HG03354 (cell line): ENCODE measurements around the gene FSCN2.
"Not testable (repeated sequence)": the region's sequence is repeated elsewhere in the genome, so short reads cannot be mapped to it uniquely, and the experiment has no call there.

Source experiments
- ATAC-seq: cut with Tn5 transposase; IDR thresholded peaks from one replicate; pipeline ENCODE4 v1.9.1; 2021; ENCODE audit warnings: mild to moderate bottlenecking; ENCODE audit not compliant: unreplicated experiment, poor library complexity, severe bottlenecking

Gene FSCN2

GRCh38 chr17:81570964-81571363, 42.8 kb downstream of the FSCN2 start:
- no peak for ATAC-seq

DNA sequence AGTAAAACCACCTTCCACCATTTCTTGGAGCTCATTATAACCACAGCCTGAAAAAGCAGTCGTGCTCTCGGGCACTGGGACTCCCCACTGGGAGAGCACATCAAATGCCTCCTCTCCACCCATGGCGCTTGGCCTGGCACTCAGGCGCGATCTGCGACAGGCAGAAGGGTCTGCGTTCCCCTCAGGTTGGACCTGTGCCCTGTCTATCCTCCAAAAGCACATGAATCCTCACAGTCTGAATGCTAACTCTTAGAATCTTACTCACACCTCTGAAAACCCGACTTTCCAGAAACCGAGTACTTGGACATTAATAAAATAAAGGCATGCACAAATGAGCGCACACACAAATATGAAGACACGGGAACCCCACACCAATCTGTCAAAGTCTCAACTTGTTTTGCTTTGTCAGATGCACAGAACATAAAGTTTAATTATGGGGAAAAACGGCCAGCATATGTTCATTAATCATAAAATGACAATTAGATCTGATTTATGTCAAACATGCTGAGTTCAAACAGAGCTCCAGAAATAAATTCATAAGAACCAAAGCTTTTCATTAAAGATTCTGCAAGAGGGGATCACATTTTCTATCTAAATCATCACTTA, 44.5 kb downstream of the FSCN2 start:
- ATAC-seq = no peak

DNA sequence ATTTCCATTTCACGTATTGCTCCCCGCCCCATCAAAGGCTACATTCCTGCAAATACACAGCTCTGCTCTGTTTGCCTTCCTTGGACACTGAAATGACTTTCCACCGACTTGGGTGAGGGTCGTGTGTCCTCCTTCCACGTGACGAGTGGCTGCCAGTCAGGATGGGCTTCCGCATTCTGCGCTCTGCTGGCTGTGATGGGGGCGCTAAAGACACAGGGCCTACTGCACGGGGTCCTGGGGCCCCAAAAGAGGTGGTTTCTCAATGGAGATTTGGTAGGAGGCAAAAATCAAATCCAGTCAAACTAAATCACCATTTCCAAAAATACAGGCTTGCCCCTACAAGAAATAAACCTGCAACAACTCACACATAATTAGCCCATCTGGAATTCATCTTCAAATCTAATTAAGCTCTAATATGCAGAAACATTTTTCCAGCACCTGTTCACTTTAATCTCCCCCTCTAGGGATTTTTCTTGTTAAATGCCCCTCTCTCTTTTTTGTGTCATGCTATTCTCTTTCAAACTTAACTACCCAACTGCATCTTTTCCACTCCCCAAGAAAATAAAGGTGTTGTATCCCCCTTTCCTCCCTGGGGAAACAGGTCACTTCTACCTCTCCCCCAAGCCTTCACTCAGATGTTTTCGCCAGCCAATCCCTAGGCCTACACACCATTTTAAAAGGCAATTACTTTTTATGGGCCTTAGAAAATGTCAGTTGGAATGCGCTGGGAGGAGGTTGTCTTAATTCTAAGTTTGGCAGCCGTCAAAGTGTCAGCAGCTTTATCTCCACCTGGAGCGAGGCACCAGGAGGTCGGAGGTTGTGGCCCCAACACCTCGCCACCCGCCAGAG, 45.8 kb downstream of the FSCN2 start:
- no peak for ATAC-seq

DNA sequence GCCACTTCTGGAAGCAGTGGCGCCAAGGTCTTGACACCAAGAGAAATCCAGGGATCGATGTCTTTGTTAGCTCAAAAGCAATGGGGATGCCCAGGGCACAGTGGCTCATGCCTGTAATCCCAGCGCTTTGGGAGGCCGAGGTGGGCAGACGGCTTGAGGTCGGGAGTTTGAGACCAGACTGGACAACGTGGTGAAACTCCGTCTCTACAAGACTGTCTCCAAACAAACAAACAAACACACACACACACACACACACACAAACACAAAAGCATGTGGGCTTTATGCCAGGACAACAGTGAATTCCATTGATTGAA, 46.4 kb downstream of the FSCN2 start:
- ATAC-seq = no peak

GRCh38 chr17:81575836-81576235, 47.7 kb downstream of the FSCN2 start:
- no peak for ATAC-seq

DNA sequence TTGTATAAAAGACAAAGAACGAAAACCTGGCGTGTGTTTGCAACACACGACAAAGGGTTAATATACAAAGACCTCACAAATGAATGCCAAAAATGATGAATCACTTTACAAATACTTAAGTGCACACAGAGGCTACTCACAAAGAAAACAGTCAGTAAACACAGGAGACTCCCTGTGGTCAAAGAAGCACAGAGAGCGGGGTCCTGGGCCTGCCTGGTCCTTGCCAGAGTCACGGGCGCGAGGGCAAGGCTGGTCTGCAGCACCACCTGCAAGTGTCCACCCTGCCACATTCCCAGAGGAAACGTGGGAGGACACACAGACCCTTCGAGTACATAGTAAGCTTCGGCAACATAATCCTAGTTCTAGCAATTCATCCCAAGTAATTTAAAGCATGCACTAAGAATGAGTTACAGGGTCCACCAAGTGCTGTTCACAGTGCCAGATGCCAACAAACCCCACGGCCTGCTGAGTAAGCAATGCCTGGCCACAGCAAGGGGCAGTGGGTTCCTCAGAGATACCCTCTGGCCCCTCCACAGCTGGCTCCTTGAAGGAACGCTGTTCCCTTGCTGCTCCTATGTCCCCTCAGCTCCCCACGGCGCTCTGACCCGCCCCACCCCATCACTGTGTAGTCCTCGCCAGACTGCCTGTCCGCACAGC, 48.6 kb downstream of the FSCN2 start:
- no peak for ATAC-seq

DNA sequence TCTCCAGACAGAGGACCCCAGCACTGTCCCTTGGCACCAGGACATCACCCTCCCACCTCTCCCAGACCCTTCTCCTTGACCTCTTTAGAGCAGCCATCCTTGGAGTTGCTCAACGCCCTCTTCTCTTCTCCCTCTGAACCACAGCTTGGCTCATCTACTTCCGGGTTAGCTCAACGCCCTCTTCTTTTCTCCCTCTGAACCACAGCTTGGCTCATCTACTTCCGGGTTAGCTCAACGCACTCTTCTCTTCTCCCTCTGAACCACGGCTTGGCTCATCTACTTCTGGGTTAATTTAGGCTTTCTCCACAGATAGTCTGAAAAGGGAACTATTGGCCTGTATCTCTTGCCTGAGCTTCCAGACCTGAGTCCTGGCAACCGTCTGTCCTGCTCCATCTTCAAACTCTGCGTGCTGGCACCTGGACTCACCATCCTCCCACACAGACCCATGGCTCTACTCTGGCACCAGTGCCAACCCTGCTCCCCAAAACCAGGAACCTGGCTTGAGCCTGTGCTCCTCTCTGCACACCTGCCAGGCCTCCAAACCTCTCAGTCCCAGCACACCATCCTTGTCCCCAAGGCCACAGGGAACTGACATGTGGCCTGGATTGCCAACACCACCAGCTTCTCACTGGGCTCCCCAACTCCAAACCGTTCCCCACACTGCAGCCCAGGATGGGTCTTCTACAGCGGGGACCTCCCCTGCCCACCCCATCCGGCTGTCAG, 49.3 kb downstream of the FSCN2 start:
- no peak for ATAC-seq

DNA sequence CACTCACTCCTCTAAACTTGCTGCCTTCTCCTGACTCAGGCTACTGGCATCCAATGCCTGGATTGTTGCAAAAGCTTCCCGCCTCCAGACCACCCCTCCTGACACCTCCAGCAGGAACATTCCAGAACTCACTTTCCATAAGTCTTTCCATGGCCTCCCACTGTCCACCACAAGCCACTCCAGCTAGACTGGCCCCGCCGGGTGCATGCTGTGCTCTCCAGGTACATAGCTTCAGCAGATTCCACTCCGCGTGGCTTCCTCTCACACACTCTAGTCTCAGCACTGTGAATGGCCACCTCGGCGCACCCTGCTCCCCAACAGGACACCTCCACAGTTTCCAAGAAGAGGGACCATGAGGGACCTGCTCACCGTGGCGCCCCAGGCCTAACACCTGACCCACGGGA, 49.9 kb downstream of the FSCN2 start:
- no peak for ATAC-seq

DNA sequence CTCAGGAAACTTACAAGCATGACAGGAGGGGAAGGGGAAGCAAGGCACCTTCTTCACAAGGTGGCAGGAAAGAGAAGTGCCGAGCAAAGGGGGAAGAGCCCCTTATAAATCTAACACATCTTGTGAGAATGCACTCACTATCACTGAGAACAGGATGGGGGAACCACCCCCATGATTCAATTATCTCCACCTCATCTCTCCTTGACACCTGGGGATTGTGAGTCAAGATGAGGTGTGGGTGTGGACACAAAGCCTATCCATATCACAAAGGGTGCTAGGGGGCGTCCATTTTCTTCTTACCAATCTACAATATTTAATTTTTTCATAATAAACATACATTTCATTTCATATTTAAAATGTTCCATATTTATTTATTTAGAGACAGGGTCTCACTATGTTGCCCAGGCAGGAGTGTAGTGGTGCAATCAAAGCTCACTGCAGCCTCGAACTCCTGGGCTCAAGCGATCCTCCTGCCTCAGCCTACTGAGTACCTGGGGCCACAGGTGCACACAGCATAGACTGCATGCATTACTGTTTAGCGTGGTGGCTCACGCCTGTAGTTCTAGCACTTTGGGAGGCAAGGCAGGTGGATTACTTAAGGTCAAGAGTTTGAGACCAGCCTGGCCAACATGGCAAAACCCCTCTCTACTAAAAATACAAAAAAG, 50.5 kb downstream of the FSCN2 start:
- ATAC-seq = no peak

GRCh38 chr17:81579298-81579697, 51.1 kb downstream of the FSCN2 start:
- no peak for ATAC-seq

DNA sequence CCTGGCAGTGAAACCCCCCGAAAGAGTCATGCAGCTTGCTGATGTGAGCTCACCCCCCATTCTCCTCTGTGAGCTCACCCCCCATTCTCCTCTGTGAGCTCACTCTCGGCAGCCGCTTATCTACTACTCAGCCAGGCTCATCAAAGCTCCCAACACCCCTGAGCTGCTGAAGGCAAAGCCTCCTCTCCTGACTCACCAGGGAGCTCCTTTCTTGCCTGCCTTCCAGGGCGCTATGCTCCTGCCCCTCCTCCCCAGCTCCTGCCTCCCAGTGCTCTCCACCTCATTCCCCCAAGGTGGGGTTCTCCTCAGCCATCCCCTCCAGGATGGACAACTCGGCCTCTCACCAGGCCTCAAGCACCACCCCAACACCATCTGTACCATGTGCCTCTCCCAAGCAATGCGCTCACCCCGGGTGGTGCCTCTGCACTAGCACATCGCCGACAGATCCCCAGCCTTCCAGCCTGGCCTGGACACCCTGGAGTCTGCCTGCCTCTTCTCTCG, 51.7 kb downstream of the FSCN2 start:
- no peak for ATAC-seq

DNA sequence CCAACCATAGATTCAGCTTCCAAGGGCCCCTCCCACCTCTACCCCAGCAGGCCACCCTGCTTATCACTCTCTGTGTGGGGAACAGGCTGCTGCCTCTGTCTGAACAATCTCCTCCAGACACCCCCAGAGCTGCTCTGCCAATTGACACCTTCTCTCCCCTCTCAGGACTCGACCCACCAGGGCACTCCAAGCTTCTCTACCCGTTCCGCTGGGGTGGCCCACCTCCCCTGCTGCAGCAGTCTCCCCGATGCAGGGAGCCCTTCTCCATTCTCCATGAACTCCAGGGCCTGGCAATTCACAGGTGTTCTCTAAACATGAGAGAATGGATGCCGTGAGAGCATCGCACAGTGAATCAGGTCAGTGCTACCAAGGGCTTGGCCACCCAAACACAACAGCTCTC, 52.3 kb downstream of the FSCN2 start:
- ATAC-seq = no peak

- ATAC-seq = no peak
These were observed 53.6 kb downstream of the FSCN2 start for GRCh38 chr17:81581758-81582157.

- no peak for ATAC-seq
These were observed 54.2 kb downstream of the FSCN2 start for GRCh38 chr17:81582341-81582740.

DNA sequence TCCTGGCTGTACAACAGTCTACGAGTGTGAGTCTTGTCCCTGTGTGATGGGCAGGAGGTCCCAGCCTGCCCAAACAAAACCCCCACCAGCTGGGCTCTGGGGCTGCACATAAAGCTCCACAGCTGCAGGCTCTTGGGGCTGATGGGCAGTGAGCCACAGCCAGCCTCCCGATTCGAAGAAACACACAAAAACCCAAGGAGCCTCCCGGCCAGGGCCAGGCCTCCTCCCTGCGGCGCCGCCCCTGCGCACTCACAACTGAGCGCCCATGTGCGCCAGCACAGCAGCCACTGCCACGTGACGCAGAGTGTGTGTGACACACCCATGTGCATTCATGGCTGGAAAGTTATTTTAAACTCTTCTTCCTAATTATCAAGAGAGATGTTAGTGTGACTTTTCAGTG, 54.6 kb downstream of the FSCN2 start:
- ATAC-seq = no peak

- ATAC-seq = no peak
These were observed 55.6 kb downstream of the FSCN2 start for GRCh38 chr17:81583589-81584342.

DNA sequence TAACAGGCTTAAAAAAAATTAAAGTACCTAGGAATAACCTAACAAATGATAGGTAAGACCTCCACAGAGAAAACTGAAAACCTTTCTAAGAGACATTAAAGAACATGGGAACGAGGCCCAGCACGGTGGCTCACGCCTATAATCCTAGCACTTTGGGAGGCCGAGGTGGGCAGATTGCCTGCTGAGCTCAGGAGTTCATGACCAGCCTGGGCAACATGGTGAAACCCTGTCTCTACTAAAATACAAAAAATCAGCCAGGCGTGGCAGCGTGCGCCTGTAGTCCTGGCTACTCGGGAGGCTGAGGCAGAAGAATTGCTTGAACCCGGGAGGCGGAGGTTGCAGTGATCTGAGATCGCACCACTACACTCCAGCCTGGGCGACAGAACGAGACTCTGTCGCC, 56.6 kb downstream of the FSCN2 start:
- ATAC-seq = not testable (repeated sequence)

DNA sequence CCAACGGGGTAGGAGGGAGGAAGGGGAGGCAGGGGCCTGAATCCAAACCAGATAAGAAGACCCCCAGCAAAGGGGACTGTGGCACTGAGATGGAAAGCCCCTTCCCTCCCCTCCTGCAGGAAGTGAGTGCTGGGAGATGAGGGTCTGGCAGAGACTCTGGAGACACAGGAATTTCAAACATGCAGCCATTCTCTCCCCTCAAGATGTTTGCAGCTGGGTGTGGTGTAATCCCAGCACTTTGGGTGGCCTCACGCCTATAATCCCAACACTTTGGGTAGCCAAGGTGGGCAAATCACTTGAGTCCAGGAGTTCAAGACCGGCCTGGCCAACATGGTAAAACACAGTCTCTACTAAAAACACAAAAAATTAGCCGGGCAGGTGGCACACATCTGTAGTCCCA, 57.9 kb downstream of the FSCN2 start:
- ATAC-seq = no peak
